ENCODE measurements around the gene CHCHD6. TPM values are rescaled to one million over a fixed set of nuclear protein-coding genes. Genes with fewer than 3 reads are reported as not detected.

Gene CHCHD6
- polyA plus RNA-seq, 1 donor from 2014 or later, result 102 TPM

DNA sequence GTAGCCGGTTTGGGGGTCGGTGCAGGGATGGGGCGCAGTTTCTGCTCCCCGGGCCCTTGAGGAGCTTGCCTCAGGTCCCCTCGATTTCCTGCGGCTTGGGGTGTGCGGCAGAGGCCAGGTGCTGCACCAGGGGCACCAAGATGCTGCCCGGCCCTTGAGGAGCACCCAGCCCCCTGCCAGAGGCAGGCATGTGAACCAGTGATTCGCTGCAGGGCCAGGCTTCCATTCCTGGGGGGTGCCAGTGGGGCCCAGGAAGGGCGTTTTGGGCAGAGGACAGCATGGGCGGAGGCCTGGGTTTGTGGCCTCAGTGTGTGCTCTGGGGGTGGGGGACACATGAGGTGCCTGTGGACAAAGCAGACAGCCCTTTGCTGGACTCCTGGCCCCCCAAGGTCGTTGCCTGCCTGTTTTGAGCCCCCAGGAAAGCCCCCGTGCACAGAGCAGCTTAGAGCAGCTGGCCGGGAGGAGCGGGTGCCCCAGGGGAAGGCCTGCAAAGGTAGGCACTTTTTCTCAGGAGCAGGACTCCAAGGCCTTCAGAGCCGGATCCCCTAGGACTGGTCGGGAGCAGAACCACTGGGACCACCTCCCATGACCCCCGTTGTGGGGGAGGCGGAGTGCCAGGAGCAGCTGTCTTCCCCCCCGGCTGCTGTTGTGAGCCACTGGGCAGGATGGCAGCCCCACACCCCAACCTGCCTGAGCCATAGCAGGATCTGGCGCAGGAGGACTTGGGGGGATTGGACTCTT, 280.5 kb downstream of the CHCHD6 start:
- H3K27me3 ChIP-seq (ENCODE audit: insufficient read depth, low read depth, low read length), result peaks cover 2% of the 10 kb centered on the region
- peak overlapping the region; percentile 45 for H3K27ac ChIP-seq (ENCODE audit: low read length)
- peaks cover 3% of the 10 kb centered on the region for H3K36me3 ChIP-seq (ENCODE audit: insufficient read depth, low read length)
- no peaks in the 10 kb centered on the region for H3K9me2 ChIP-seq (ENCODE audit: insufficient read depth, low read length)
- H3K79me2 ChIP-seq (replicated peaks; ENCODE audit: insufficient read depth, low read length), result peaks cover 41% of the 10 kb centered on the region
- H3F3A ChIP-seq (ENCODE audit: insufficient read depth, low read length, poor library complexity, severe bottlenecking), result no peaks in the 10 kb centered on the region
- peak overlapping the region; percentile 97 for H3K4me3 ChIP-seq (ENCODE audit: low read length)
- H2AFZ ChIP-seq (ENCODE audit: low read depth, low read length), result no peak overlapping the region
- no peak for TF ChIP-seq EP300 (conservative IDR thresholded peaks at IDR 0.05; ENCODE audit: poor library complexity, severe bottlenecking)
- TF ChIP-seq TAF1 (IDR thresholded peaks at IDR 0.05; ENCODE audit: low read depth), result no peak
- TF ChIP-seq SMC3 (conservative IDR thresholded peaks at IDR 0.05; ENCODE audit: poor library complexity), result no peak
- TF ChIP-seq, protein P1, sequence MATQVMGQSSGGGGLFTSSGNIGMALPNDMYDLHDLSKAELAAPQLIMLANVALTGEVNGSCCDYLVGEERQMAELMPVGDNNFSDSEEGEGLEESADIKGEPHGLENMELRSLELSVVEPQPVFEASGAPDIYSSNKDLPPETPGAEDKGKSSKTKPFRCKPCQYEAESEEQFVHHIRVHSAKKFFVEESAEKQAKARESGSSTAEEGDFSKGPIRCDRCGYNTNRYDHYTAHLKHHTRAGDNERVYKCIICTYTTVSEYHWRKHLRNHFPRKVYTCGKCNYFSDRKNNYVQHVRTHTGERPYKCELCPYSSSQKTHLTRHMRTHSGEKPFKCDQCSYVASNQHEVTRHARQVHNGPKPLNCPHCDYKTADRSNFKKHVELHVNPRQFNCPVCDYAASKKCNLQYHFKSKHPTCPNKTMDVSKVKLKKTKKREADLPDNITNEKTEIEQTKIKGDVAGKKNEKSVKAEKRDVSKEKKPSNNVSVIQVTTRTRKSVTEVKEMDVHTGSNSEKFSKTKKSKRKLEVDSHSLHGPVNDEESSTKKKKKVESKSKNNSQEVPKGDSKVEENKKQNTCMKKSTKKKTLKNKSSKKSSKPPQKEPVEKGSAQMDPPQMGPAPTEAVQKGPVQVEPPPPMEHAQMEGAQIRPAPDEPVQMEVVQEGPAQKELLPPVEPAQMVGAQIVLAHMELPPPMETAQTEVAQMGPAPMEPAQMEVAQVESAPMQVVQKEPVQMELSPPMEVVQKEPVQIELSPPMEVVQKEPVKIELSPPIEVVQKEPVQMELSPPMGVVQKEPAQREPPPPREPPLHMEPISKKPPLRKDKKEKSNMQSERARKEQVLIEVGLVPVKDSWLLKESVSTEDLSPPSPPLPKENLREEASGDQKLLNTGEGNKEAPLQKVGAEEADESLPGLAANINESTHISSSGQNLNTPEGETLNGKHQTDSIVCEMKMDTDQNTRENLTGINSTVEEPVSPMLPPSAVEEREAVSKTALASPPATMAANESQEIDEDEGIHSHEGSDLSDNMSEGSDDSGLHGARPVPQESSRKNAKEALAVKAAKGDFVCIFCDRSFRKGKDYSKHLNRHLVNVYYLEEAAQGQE (IDR thresholded peaks at IDR 0.05; ENCODE audit: borderline replicate concordance), result no peak
- no peak for TF ChIP-seq MXI1 (conservative IDR thresholded peaks at IDR 0.05; ENCODE audit: poor library complexity, severe bottlenecking)
- no peak for TF ChIP-seq CTCF (IDR thresholded peaks at IDR 0.05; ENCODE audit: poor library complexity, severe bottlenecking)
- TF ChIP-seq EZH2 (IDR thresholded peaks at IDR 0.05; ENCODE audit: borderline replicate concordance, insufficient read depth, low read length, poor library complexity, severe bottlenecking), result no peak
- no peak for TF ChIP-seq POLR2AphosphoS5 (IDR thresholded peaks at IDR 0.05)
- TF ChIP-seq RAD21 (conservative IDR thresholded peaks at IDR 0.05), result no peak
- H4K20me1 ChIP-seq (ENCODE audit: insufficient read depth), result peaks cover 23% of the 10 kb centered on the region
- peak overlapping the region; percentile 86 for H3K9ac ChIP-seq (ENCODE audit: low read length)
- H3K9me3 ChIP-seq (ENCODE audit: low read length), result no peaks in the 10 kb centered on the region
- peak overlapping the region; percentile 91 for H3K4me2 ChIP-seq (ENCODE audit: low read length)

DNA sequence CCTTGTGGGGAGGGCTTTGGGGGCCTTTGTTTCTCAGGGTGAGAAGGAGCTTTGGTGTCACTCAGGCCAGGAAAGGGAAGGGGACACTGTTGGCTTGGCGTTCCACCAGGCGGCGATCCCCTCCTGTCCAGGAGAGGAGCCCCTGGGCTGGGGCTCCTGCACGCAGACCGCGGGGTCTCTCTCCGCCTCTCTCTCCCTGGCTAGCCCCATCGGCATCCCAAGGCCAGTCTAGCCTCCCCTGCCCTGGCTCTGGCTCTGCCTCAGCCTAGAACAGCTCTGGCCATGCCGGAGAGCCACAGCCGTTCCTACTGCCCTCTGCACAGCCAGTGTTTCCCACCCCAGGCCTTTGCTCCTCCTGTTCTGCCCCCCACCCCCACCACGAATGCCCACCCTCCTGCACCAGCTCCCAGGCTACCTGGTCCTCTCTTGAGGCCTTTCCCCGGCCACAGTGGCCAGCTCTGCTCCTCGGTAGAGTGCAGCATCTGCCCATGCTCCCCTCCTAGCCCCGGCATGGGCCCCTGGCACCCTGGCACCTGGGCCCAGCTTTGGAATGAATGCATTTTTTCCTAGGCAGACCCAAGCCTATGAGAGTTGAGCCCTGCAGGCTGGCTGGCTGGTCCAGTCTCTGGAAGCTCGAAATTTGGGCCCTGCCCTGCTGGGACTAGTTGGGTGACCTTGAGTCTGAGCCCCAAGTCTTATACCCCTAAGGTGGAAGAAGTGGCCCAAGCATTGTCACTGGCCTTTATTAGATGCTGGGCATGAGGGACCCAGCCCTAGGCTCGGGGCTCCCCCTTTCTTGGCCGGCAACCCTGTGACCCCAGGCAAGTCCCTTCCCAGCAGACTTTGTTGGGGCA, 281.3 kb downstream of the CHCHD6 start:
- Histone ChIP-seq H3K9me3 (ENCODE audit: low read length) (no peaks in the 10 kb centered on the region), H3K9me2 (ENCODE audit: insufficient read depth, low read length) (no peaks in the 10 kb centered on the region), H3K36me3 (ENCODE audit: insufficient read depth, low read length) (peaks cover 9% of the 10 kb centered on the region), H3K27me3 (ENCODE audit: insufficient read depth, low read depth, low read length) (peaks cover 2% of the 10 kb centered on the region), H4K20me1 (ENCODE audit: insufficient read depth) (peaks cover 27% of the 10 kb centered on the region), H3K9ac (ENCODE audit: low read length) (peak overlapping the region; percentile 86), H3K79me2 (replicated peaks; ENCODE audit: insufficient read depth, low read length) (peaks cover 49% of the 10 kb centered on the region), H3K27ac (ENCODE audit: low read length) (peak overlapping the region; percentile 45), H3K4me2 (ENCODE audit: low read length) (peak overlapping the region; percentile 91), H3F3A (ENCODE audit: insufficient read depth, low read length, poor library complexity, severe bottlenecking) (no peaks in the 10 kb centered on the region), H3K4me3 (ENCODE audit: low read length) (peak overlapping the region; percentile 97), H2AFZ (ENCODE audit: low read depth, low read length) (no peak overlapping the region)
- TF ChIP-seq, protein P1 (IDR thresholded peaks at IDR 0.05; ENCODE audit: borderline replicate concordance), result no peak
- TF ChIP-seq POLR2AphosphoS5 (IDR thresholded peaks at IDR 0.05) (no peak), TAF1 (IDR thresholded peaks at IDR 0.05; ENCODE audit: low read depth) (no peak), EZH2 (IDR thresholded peaks at IDR 0.05; ENCODE audit: borderline replicate concordance, insufficient read depth, low read length, poor library complexity, severe bottlenecking) (no peak), EP300 (conservative IDR thresholded peaks at IDR 0.05; ENCODE audit: poor library complexity, severe bottlenecking) (no peak), RAD21 (conservative IDR thresholded peaks at IDR 0.05) (peak; percentile 72), MXI1 (conservative IDR thresholded peaks at IDR 0.05; ENCODE audit: poor library complexity, severe bottlenecking) (no peak), CTCF (IDR thresholded peaks at IDR 0.05; ENCODE audit: poor library complexity, severe bottlenecking) (peak; percentile 61), SMC3 (conservative IDR thresholded peaks at IDR 0.05; ENCODE audit: poor library complexity) (peak; percentile 76)

All from neural cell (in vitro differentiated cells).